Chondrocyte (in vitro differentiated cells): ENCODE data around the gene SLC39A12. TPM values are rescaled to one million over a fixed set of nuclear protein-coding genes. Genes with fewer than 3 reads are reported as not detected.

Source experiments
- DNase-seq: peaks from one replicate; pipeline ENCODE4 v3.0.0; 2021; ENCODE audit warnings: mixed read lengths, low spot score
- H3K27ac Mint-ChIP-seq: one replicate; pipeline ENCODE4 v1.8.0; 2021; ENCODE audit warnings: mild to moderate bottlenecking, moderate library complexity, mixed read lengths; ENCODE audit not compliant: unreplicated experiment
- H3K27me3 Mint-ChIP-seq: 2 replicates; pipeline ENCODE4 v1.8.0; 2021; ENCODE audit warnings: low read depth, mixed read lengths
- H3K36me3 Mint-ChIP-seq: 2 replicates; pipeline ENCODE4 v1.8.0; 2021; ENCODE audit warnings: low read depth, mixed read lengths
- H3K4me1 Mint-ChIP-seq: 2 replicates; pipeline ENCODE4 v1.8.0; 2021; ENCODE audit warnings: low read depth, mild to moderate bottlenecking, mixed read lengths
- H3K4me3 Mint-ChIP-seq: one replicate; pipeline ENCODE4 v1.8.0; 2021; ENCODE audit warnings: mild to moderate bottlenecking, moderate library complexity, mixed read lengths; ENCODE audit not compliant: unreplicated experiment
- H3K9me3 Mint-ChIP-seq: 2 replicates; pipeline ENCODE4 v1.8.0; 2021; ENCODE audit warnings: low read depth, mixed read lengths
- CTCF ChIP-seq: fragments of 200-600 bp; sonication (generic); IDR thresholded peaks from 2 replicates; pipeline ENCODE4 v1.5.0; 2021; ENCODE audit warnings: antibody characterized with exemption, mild to moderate bottlenecking, moderate library complexity
- total RNA-seq: library from RNA; stranded (reverse); gene quantifications from 3 replicates; pipeline ENCODE4 v1.2.1, GENCODE V29; 2021

Gene SLC39A12
- total RNA-seq, 1 donor from 2014 or later: not detected

GRCh38 chr10:18075881-18076280 lies 124.2 kb downstream of the SLC39A12 start:
- no peaks in the 10 kb centered on the region for H3K4me1 Mint-ChIP-seq
- TF ChIP-seq CTCF: no peak
- H3K27ac Mint-ChIP-seq: no peak overlapping the region
- peaks cover 14% of the 10 kb centered on the region for H3K27me3 Mint-ChIP-seq
- DNase-seq: no peak
- H3K9me3 Mint-ChIP-seq: peaks cover 4% of the 10 kb centered on the region
- H3K4me3 Mint-ChIP-seq: no peak overlapping the region
- H3K36me3 Mint-ChIP-seq: no peaks in the 10 kb centered on the region

- no peak for DNase-seq
- Mint-ChIP-seq H3K36me3 (no peaks in the 10 kb centered on the region), H3K27ac (no peak overlapping the region)
Observed at GRCh38 chr10:18079665-18080295, 128.1 kb downstream of the SLC39A12 start.

GRCh38 chr10:18082381-18082780 lies 130.7 kb downstream of the SLC39A12 start:
- no peaks in the 10 kb centered on the region for H3K36me3 Mint-ChIP-seq
- H3K9me3 Mint-ChIP-seq: no peaks in the 10 kb centered on the region
- peaks cover 32% of the 10 kb centered on the region for H3K27me3 Mint-ChIP-seq
- DNase-seq: no peak
- no peaks in the 10 kb centered on the region for H3K4me1 Mint-ChIP-seq
- H3K4me3 Mint-ChIP-seq: no peak overlapping the region
- no peak overlapping the region for H3K27ac Mint-ChIP-seq
- TF ChIP-seq CTCF: no peak

More at GRCh38 chr10:18079665-18080295, 128.1 kb downstream of the SLC39A12 start:
- no peak for TF ChIP-seq CTCF
- no peaks in the 10 kb centered on the region for H3K4me1 Mint-ChIP-seq
- peaks cover 36% of the 10 kb centered on the region for H3K27me3 Mint-ChIP-seq
- no peak overlapping the region for H3K4me3 Mint-ChIP-seq
- H3K9me3 Mint-ChIP-seq: peaks cover under 1% of the 10 kb centered on the region

- H3K27me3 Mint-ChIP-seq: peaks cover 26% of the 10 kb centered on the region
- H3K27ac Mint-ChIP-seq: no peak overlapping the region
- H3K4me1 Mint-ChIP-seq: no peaks in the 10 kb centered on the region
- H3K4me3 Mint-ChIP-seq: no peak overlapping the region
- H3K9me3 Mint-ChIP-seq: no peaks in the 10 kb centered on the region
- no peak for DNase-seq
- H3K36me3 Mint-ChIP-seq: no peaks in the 10 kb centered on the region
- no peak for TF ChIP-seq CTCF
Observed at GRCh38 chr10:18085855-18086254, 134.1 kb downstream of the SLC39A12 start.

GRCh38 chr10:18086746-18087145 lies 135.0 kb downstream of the SLC39A12 start:
- no peak overlapping the region for H3K27ac Mint-ChIP-seq
- H3K4me1 Mint-ChIP-seq: no peaks in the 10 kb centered on the region
- peaks cover 24% of the 10 kb centered on the region for H3K27me3 Mint-ChIP-seq
- no peaks in the 10 kb centered on the region for H3K9me3 Mint-ChIP-seq
- H3K36me3 Mint-ChIP-seq: no peaks in the 10 kb centered on the region
- H3K4me3 Mint-ChIP-seq: no peak overlapping the region
- no peak for TF ChIP-seq CTCF
- no peak for DNase-seq
